Medulla oblongata (tissue), 1 donor: ENCODE data around the gene SUCLG2.
"Not testable (repeated sequence)": the region's sequence is repeated elsewhere in the genome, so short reads cannot be mapped to it uniquely, and the experiment has no call there.

Experiments
- DNase-seq: peaks from one replicate; pipeline ENCODE4 v3.0.0-alpha.2; 2015; ENCODE audit errors: extremely low spot score

The SUCLG2 gene

DNA sequence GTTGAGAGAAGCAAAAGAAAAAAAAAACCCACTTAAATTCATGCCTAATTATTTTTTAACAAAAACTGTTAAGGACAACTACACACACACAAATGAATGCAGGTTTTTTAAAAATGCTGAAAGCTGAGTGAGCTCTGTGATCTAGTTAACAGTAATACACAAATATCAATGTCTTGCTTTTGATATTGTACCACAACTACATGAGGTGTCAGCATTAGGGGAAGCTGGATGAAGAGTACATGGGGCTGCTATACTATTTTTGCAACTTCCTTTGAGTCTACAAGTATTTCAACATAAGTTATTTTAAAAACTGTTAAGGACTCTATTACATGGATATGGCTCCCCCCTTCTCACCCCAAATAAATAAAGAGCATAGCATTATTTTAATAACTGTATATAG is 44.7 kb downstream of the SUCLG2 start:
- no peak for DNase-seq

GRCh38 chr3:67608034-67608433 is 46.4 kb downstream of the SUCLG2 start:
- no peak for DNase-seq

DNA sequence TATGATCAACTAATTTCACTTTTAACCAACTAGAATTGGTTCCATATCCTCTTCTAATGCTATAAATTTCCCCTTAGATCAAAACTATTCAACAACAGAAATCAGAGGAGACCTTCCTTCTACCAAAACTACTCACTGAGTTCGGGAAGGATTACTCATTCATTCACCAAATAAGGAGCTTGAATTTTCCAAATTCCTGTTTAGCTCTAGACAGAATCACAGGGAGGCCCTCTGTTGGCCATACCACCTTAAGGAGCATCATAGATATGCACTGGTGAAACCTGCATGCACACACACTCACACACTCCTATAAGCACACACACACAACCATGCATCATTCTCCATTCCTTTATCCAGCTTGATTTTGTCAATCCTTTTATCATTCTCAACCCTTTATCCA is 49.0 kb downstream of the SUCLG2 start:
- no peak for DNase-seq

- DNase-seq: no peak
These were observed 51.6 kb downstream of the SUCLG2 start for GRCh38 chr3:67602816-67603215.

- no peak for DNase-seq
These were observed 52.3 kb downstream of the SUCLG2 start for GRCh38 chr3:67601919-67602608.

GRCh38 chr3:67601385-67601784 is 53.0 kb downstream of the SUCLG2 start:
- DNase-seq: no peak

GRCh38 chr3:67599821-67600220 is 54.6 kb downstream of the SUCLG2 start:
- DNase-seq: no peak

DNA sequence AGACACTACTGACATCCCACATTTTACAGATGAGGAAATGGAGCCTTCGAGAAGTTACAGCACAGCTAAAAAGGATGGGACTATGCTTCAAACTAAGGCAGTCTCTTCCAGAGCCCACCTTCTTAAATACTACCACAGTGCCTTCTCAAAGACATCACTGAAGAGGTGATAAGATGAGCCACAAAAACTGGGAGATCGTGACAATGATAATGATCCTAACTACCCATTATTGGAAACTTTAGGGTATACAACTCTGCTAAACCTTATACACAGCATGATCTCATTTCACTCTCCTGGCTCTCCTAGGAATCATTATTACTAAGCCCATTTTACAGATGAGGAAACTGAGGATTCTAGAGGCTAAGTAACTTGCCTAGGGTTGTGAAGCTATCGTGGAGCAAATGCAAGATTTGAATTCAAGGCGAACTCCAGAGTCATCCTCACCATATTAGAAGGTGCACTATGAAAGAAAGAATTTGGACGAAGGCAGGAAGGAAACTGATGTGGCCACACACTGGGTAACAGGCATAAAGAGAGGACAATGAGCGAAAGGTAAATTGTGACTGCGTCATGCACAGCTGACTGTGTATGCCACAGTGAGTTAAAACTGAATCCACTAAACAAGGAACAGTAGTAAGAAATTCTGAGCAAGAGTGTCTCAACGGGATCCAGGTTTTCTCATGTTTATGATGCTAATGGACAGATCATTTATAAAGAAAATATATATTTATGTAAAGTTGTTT is 55.4 kb downstream of the SUCLG2 start:
- DNase-seq: no peak

- no peak for DNase-seq
These were observed 59.0 kb downstream of the SUCLG2 start for GRCh38 chr3:67595424-67595823.

- no peak for DNase-seq
These were observed 60.6 kb downstream of the SUCLG2 start for GRCh38 chr3:67593761-67594234.

GRCh38 chr3:67592057-67592456 is 62.4 kb downstream of the SUCLG2 start:
- no peak for DNase-seq

GRCh38 chr3:67587811-67588210 is 66.6 kb downstream of the SUCLG2 start:
- no peak for DNase-seq

- no peak for DNase-seq
These were observed 67.1 kb downstream of the SUCLG2 start for GRCh38 chr3:67587301-67587700.

- not testable (repeated sequence) for DNase-seq
These were observed 69.8 kb downstream of the SUCLG2 start for GRCh38 chr3:67584608-67585007.

DNA sequence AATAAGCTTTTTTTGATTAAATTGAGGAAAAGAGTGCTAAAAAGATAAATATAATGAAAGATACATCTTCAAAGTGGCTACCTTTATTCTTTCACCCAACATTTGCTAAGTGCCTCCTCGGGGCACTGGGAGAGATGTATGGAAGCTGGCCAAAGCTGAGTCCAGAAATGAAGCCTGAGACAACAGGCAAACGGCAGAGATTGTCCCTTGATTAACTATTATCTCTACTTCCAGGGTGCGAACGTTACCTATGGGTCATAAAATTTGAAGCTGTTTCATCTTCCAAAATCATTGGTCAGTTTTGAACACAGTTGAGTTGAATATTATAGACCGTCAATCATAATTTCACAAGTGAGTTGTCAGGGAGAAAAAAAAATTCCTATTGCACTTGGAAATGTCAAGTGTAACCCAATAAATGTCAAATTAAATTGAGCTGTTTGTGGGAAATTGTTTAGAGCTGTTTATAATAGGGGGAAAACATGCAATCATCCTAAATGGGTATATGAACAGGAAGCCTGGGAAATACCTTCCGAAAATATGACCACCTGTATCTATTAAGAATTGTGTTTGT is 73.9 kb downstream of the SUCLG2 start:
- no peak for DNase-seq

GRCh38 chr3:67578416-67578815 is 76.0 kb downstream of the SUCLG2 start:
- DNase-seq: no peak

DNA sequence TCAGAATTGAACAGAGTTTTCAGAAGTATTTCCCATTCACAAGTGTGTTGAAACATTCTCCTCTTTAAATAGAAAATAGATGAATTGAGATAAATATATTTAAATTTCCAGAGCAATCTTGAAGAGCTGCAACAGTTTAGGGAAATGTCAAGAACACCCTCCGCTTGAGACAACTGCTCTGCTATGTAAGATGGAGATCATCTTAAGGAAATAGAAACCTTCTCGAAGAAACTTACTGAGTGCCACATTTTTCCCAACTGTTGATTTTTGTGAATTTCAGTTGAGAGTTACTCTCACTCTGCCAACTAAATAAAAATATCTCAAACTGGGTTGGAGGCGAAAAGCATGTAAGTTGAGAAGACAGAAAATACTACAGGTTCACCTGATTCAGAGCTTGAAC is 78.0 kb downstream of the SUCLG2 start:
- DNase-seq: no peak

- no peak for DNase-seq
These were observed 85.1 kb downstream of the SUCLG2 start for GRCh38 chr3:67569324-67569723.

DNA sequence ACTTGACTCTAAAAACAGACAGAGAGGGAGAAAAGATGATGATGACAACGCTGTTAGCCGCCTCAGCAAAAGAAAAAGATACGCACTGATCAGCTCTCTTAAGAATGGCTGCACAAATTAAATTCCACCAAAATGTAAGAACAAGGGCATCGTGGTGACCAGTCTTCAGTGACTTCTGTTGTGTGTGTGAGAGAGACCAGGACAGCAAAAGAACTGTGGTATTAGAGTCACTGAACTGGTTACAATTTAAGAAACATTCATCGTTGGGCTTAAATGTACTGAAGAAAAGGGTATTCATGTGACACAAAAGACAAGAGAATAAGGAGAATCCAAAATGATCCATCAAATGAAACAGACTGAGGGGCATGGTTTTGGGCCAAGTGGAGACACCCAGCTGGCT is 86.5 kb downstream of the SUCLG2 start:
- peak; percentile 12 for DNase-seq

- DNase-seq: no peak
These were observed 89.4 kb downstream of the SUCLG2 start for GRCh38 chr3:67564973-67565372.

DNA sequence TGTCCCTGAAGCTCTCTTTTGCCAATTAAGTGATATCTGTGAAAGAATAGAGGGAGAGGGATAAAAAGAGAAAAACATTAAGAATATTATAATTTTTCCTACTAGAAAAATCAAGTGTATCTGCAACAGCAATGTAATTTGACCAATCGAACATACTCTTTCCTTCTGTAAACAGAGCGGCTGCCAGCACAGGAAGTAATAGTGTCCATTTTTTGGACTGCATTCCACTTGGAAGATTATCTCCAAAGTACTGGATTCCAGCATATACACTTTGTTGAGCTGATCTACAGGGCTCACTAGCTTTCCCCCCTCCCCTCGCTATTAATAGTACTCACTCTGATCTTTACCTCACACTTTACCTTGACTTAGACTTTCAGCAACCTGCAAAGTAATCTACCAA is 90.4 kb downstream of the SUCLG2 start:
- no peak for DNase-seq

GRCh38 chr3:67561667-67562394 is 92.6 kb downstream of the SUCLG2 start:
- no peak for DNase-seq
